Activated gamma-delta T cell treated with anti-CD3 and anti-CD28 coated beads, Interleukin-2, amount 50 U/mL, for 16 hours (primary cell): ENCODE results near the gene C1QL4.
A peak's percentile ranks its signal among the peaks of the same experiment; 100 is the strongest.
"Not testable (repeated sequence)": the region's sequence is repeated elsewhere in the genome, so short reads cannot be mapped to it uniquely, and the experiment has no call there.

Source experiments
- DNase-seq: peaks from one replicate; pipeline ENCODE4 v3.0.0-alpha.2; 2020; ENCODE audit warnings: low read depth

Gene C1QL4

DNA sequence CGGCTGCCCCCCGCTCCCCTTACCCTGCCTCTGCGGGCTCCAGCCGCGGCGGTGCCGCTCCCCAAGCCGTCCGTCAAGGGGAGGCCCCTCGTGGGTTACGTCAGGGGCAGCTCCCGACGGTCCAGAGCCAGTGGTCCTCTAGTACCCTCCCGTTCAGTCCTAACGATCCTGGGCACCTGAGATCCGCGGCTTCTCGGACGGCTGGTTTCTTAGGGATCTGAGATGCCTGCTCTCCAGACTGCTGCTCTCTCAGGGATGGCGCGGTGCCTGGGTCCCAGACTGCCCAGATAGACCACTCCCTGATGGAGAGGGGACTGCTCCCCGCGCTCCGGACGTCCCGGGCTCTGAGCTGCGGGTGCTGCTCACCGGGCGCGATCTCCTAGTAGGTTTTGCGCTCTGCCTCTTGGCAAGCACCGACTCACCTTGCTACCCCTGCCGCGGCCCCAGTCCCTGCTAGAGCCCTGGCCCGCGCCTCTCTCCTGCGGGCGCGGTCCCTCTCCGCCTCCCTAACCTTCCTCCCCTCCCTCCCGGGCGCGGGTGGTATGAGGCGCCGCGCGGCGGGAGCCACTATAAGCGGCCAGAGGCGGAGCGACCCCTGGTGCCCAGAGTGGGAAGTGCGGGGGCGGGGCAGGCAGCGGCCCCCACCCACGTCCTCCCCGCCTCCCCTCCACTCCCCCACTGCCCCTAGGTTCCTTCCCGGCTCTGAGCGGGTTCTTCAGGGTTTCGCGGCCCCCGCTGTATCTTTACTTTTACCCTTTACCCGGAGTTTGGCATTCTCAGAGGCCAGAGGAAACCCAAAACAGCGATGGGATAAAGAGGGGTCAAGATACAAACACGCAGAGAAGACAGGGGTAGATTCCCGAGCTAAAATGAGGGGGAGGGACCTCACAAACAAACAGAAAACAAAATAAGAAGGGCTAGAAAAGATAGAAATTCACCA is at the start of gene C1QL4:
TSS of gene C1QL4 (minus strand) at position 544 of the 940 bp plus-strand sequence. CDS start 711 bp downstream, outside the sequence.
- peak; percentile 87 for DNase-seq

- not testable (repeated sequence) for DNase-seq
Observed at GRCh38 chr12:49380184-49380583, 43.2 kb upstream of the C1QL4 start.

GRCh38 chr12:49377386-49377785 is 40.4 kb upstream of the C1QL4 start:
- no peak for DNase-seq

DNA sequence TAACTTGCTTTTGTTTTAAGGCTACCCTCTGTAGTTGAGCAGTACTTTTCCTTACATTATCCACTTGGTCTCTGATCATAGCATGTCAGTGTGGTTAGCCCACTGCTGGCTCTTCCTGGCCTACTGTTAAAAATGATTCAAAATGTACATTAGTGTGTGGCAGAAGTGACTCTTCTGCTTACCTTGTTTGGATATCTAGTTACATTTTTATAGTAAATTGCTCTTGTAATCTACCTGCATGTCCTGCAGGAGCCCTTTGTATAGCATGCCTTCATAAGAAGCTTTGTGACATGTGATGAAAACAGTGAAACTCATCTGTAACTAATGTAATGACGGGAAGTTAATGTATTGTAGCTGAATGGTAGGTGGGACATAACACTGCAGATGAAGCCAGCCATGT is 38.4 kb upstream of the C1QL4 start:
- no peak for DNase-seq

DNA sequence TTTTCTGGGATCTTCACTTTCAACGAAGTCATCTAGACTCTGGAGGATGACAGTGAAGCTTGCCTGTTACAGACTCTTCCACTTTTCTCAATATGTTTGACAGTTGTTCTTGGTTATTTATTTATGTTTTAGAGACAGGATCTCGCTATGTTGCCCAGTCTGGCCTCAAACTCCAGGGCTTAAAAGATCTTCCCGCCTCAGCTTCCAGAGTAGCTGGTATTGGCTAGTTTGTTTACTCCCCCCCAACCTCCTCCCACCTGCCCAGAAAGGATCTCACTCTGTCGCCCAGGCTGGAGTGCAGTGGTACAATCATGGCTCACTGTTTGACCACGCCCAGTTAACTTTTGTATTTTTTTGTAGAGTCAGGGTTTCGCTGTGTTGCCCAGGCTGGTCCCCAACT is 33.6 kb upstream of the C1QL4 start:
- DNase-seq = no peak

DNA sequence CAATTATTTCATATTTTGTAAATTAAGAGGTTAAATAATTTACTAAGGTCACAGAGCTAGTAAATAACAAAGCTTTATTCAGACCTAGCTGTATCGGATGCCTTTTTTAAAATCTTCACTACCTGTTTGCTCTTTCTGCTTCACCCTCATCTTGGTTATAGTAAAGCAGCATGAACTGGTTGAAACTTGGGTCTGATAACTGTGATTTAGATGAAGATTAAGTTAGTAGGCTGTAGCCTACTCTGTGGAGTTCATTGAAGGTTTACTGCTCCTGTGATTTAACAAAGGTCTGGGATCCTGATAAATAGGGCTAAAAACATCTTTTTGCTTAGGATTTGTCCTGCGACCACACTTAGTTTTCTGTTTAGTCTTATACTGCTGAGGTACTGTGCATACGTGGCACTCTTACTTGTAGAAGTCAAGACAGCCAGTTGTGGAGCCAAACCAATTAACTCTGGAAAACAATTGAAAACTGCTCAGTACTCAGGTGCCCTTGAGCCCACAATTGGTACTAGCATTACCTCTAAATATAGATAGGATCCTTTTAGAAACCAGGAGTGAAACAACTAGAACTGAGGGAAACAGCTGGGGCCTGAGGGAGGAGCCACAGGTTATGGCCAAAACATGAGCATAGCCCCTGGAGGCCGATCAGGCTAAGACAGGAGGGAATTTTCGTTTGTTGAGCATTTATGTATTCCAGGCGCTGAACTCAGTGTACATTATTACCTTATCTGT is 32.6 kb upstream of the C1QL4 start:
- DNase-seq = no peak

DNA sequence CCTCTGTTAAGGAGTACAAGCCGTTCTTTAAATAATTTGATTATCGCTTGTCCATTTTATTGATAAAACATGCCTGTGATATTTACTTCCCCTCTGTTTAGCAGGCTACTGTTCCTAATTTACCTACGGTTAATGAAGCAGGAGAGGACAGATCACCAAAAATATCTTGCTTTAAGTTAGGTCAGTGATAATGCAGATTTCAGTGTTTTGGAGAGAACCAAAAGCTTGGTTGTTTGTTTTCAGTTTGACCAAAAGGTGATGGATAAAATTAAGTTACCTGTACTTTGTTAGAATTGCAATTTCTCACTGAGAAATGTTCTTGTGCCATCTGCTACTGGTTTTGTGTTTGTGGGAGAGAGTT is 31.2 kb upstream of the C1QL4 start:
- no peak for DNase-seq

GRCh38 chr12:49367381-49368239 is 30.6 kb upstream of the C1QL4 start, which contains the start of gene SPATS2:
Gene SPATS2 (plus strand): TSS chr12:49367462. CDS start chr12:49461013, 93,551 bp downstream.
- DNase-seq = no peak

DNA sequence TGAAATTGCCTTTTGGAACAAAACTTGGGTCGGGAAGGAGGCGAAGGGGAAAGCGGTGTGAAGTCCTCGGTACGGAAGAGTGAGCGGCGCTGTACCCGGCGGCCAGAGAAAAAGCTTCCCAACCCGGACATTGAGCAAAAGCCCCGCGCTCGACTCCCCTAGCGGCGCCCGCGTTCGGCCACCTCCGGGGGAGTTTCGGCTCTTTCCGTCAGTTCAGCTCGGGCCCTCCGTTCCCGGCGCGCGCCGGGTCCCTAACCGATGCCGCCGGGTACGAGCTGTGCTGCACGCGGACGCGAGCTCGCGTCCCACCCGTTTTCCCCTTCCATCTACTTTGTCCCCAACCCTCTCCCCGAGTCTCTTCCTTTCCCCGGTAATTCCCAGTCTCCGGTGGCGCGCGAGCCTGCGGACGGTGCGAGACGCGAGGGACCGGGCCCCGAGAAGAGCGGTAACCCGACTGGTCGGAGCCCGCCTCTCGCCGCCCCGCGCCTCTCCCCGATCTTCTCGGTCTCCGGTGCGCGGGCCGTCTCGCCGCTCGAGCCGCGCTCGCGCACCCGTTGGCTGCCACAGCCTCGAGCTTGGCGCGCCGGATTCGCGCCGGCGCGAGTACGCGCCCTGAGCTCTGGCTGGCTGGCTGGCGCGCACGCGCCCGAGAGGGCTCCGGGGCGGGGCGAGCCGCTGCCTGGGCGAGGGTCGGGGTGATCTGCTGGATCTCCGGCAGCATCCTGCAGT is 29.8 kb upstream of the C1QL4 start:
- DNase-seq = peak; percentile 71

GRCh38 chr12:49366096-49366651 is 29.2 kb upstream of the C1QL4 start:
- no peak for DNase-seq

DNA sequence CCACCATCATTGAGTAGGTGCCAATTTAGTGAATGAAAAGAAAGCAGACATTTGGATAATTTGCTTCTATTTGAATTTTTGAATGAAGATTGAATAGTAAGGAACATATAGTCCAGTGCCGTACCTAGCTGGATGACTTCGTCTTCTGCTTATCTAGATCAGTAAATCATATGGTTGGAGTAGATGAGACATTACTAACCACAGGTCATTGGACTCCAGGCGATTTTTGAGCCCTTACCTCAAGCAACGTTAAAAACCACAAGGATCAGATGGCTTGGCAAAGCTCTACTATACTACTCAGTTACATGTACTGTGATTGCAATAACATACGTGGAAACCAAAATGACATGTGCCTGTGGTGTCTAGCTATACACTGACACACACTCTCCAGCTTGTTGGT is 28.6 kb upstream of the C1QL4 start:
- no peak for DNase-seq

- DNase-seq = no peak
Observed at GRCh38 chr12:49364989-49365388, 28.0 kb upstream of the C1QL4 start.

- no peak for DNase-seq
Observed at GRCh38 chr12:49362077-49362476, 25.1 kb upstream of the C1QL4 start.

DNA sequence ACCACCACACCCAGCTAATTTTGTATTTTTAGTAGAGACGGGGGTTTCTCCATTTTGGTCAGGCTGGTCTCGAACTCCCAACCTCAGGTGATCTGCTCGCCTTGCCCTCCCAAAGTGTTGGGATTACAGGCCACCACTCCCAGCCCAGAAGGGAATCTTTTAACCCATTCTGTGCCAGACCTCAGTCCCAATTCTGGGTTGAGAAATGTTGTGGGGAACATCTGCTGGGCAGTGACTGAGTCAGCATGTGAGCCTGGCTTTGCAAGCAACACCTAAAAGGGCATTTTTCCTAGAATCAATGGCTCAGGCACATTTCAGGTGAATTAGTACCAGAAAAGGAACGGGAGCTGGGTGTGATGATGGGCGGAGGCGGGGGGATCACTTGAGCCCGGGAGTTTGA is 22.7 kb upstream of the C1QL4 start:
- no peak for DNase-seq

- DNase-seq = peak; percentile 49
Observed at GRCh38 chr12:49358483-49359141, 21.6 kb upstream of the C1QL4 start.

GRCh38 chr12:49357103-49357678 is 20.2 kb upstream of the C1QL4 start:
- DNase-seq = no peak

DNA sequence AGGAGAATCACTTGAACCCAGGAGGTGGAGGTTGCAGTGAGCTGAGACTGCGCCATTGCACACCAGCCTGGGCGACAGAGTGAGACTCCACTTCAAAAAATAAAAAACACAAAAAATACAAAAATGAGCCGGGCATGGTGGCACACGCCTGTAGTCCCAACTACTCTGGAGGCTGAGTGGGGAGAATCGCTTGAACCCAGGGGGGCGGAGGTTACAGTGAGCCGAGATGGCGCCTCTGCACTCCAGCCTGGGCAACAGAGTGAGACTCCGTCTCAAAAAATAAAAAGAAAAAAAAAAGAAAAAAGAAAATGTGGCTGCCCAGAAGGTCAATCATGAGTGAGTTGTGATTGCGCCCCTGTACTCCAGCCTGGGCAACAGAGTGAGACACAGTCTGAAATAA is 18.9 kb upstream of the C1QL4 start:
- no peak for DNase-seq

DNA sequence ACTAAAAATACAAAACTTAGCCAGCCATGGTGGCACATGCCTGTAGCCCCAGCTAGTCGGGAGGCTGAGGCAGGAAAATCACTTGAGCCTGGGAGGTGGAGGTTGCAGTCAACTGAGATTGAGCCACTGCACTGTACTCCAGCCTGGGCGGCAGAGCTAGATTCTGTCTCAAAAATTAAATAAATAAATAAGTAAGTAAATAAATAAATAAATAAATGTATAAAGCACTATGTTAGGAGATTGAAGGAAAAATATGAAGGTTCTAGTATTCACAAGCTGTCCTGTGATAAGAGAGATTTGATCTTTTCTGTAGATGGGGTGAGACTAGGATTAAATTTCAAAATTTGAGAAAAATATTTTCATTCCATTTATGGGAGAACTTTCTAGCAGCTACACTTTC is 15.4 kb upstream of the C1QL4 start:
- DNase-seq = no peak

DNA sequence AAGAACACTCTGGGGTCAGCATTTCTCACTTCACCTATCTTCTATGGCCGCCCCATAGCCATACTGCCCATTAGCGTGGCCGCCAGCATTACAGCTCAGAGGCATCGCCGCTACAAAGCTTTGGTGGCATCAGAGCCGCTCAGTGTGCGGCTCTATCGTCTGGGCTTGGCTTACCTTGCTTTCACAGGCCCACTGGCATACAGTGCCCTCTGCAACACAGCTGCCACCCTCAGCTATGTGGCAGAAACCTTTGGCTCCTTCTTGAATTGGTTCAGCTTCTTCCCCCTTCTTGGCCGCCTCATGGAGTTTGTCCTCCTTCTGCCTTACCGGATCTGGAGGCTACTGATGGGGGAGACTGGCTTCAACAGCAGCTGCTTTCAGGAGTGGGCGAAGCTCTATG is 12.3 kb upstream of the C1QL4 start:
- DNase-seq = no peak

- DNase-seq = no peak
Observed at GRCh38 chr12:49348781-49349180, 11.8 kb upstream of the C1QL4 start.
